SK-N-SH (cell line): Measurements from ENCODE around the gene PCYT1A. TPM values are rescaled to one million over a fixed set of nuclear protein-coding genes. Genes with fewer than 3 reads are reported as not detected.

Source experiments
- CTCF ChIA-PET: fragments of 300-600, 350-600 bp; formaldehyde crosslinking; extraction: SDS; loops from one replicate; lab custom pipeline; 2021; lab: Yijun Ruan, JAX
- POLR2A ChIA-PET: fragments of 350-600 bp; sonication (Branson Sonifier 250); formaldehyde crosslinking; extraction: SDS; loops from one replicate; lab custom pipeline; 2020; ENCODE audit warnings: antibody characterized with exemption, inconsistent platforms; lab: Yijun Ruan, JAX
- DNase-seq: peaks from one replicate; pipeline ENCODE4 v3.0.0; 2012
- H2AFZ ChIP-seq: fragments of 200-600 bp; sonication (generic); 2 replicates; pipeline ENCODE4 v1.8.1; 2016; ENCODE audit warnings: antibody characterized with exemption, mild to moderate bottlenecking, low read depth
- H3F3A ChIP-seq: fragments of 200-600 bp; sonication (generic); replicated peaks from 2 replicates; pipeline ENCODE3; 2016; ENCODE audit warnings: antibody characterized with exemption, mild to moderate bottlenecking; ENCODE audit not compliant: insufficient read depth
- H3K27ac ChIP-seq, 2 experiments: fragments of 200-500 bp in 1 of 2; fragments of 200-600 bp in 1 of 2; sonication (Bioruptor generic) in 1 of 2; sonication (generic), shearing (Covaris generic) in 1 of 2; 2 replicates each; pipeline versions ENCODE4 v1.5.1 to v1.6.1; 2014 to 2016; ENCODE audit warnings: low read depth in 2 of 2, inconsistent platforms in 1 of 2, low read length in 1 of 2, mild to moderate bottlenecking in 1 of 2, mixed read lengths in 1 of 2
- H3K27me3 ChIP-seq: fragments of 200-600 bp; sonication (generic), shearing (Covaris generic); 2 replicates; pipeline ENCODE4 v1.6.1; 2016; ENCODE audit warnings: mixed run types; ENCODE audit not compliant: insufficient read depth
- H3K36me3 ChIP-seq, 2 experiments: fragments of 200-500 bp in 1 of 2; fragments of 200-600 bp in 1 of 2; sonication (Bioruptor generic) in 1 of 2; sonication (generic) in 1 of 2; replicated peaks in 1 of 2; 2 replicates each; pipeline versions ENCODE3 to v1.5.1; 2014 to 2016; ENCODE audit warnings: low read length in 1 of 2, mild to moderate bottlenecking in 1 of 2; ENCODE audit not compliant: insufficient read depth in 2 of 2, control insufficient read depth in 1 of 2
- H3K4me1 ChIP-seq, 2 experiments: fragments of 200-500 bp in 1 of 2; fragments of 200-600 bp in 1 of 2; sonication (Bioruptor generic) in 1 of 2; sonication (generic), shearing (Covaris generic) in 1 of 2; 2 replicates each; pipeline versions ENCODE4 v1.5.1 to v1.6.1; 2014 to 2016; ENCODE audit warnings: low read depth in 1 of 2, low read length in 1 of 2, mixed run types in 1 of 2; ENCODE audit not compliant: insufficient read depth in 2 of 2, control insufficient read depth in 1 of 2
- H3K4me2 ChIP-seq: fragments of 200-600 bp; sonication (generic), shearing (Covaris generic); 2 replicates; pipeline ENCODE4 v1.6.1; 2017; ENCODE audit warnings: mixed run types
- H3K4me3 ChIP-seq, 2 experiments: fragments of 200-500 bp in 1 of 2; fragments of 200-600 bp in 1 of 2; sonication (Bioruptor generic) in 1 of 2; sonication (generic), shearing (Covaris generic) in 1 of 2; 2 replicates each; pipeline versions ENCODE4 v1.5.1 to v1.8.1; 2014 to 2016; ENCODE audit warnings: low read depth in 2 of 2, inconsistent platforms in 1 of 2, low read length in 1 of 2, mild to moderate bottlenecking in 1 of 2, mixed read lengths in 1 of 2, moderate library complexity in 1 of 2
- H3K79me2 ChIP-seq: fragments of 200-600 bp; sonication (generic); 2 replicates; pipeline ENCODE4 v1.8.1; 2017; ENCODE audit warnings: mild to moderate bottlenecking; ENCODE audit not compliant: insufficient read depth
- H3K9ac ChIP-seq: fragments of 200-600 bp; sonication (generic); 2 replicates; pipeline ENCODE4 v1.6.1; 2017; ENCODE audit warnings: mixed run types
- H3K9me2 ChIP-seq: fragments of 200-600 bp; sonication (generic); 2 replicates; pipeline ENCODE4 v1.6.1; 2017; ENCODE audit warnings: mixed run types
- H3K9me3 ChIP-seq: fragments of 200-600 bp; sonication (generic); 2 replicates; pipeline ENCODE4 v1.6.1; 2017; ENCODE audit warnings: mixed run types, mild to moderate bottlenecking, moderate library complexity
- H4K20me1 ChIP-seq: fragments of 200-600 bp; sonication (generic); 2 replicates; pipeline ENCODE4 v1.6.1; 2017; ENCODE audit warnings: mild to moderate bottlenecking, mixed run types; ENCODE audit not compliant: insufficient read depth
- CHD2 ChIP-seq: fragments of 150-350 bp; IDR thresholded peaks from 2 replicates; pipeline ENCODE4 v1.6.1; 2018; ENCODE audit warnings: low read length; ENCODE audit not compliant: partially characterized antibody
- ELF1 ChIP-seq: IDR thresholded peaks from 2 replicates; pipeline ENCODE4 v1.4.0; 2012
- EP300 ChIP-seq, 2 experiments: IDR thresholded peaks; 2 replicates each; pipeline versions ENCODE4 v1.4.0 to v1.6.1; 2012; ENCODE audit warnings: borderline replicate concordance in 1 of 2, low read depth in 1 of 2, low read length in 1 of 2
- EZH2phosphoT487 ChIP-seq: fragments of 200-600 bp; sonication (generic); IDR thresholded peaks from 2 replicates; pipeline ENCODE4 v1.6.1; 2017; ENCODE audit warnings: low read depth, mixed run types, mild to moderate bottlenecking, antibody characterized with exemption, moderate library complexity, borderline replicate concordance
- FOSL2 ChIP-seq: IDR thresholded peaks from 2 replicates; pipeline ENCODE4 v1.4.0; 2012; ENCODE audit warnings: low read depth, mild to moderate bottlenecking, moderate library complexity, borderline replicate concordance
- FOXJ3 ChIP-seq: sonication (generic); formaldehyde crosslinking; IDR thresholded peaks from 2 replicates; pipeline ENCODE4 v1.5.1; 2020; ENCODE audit warnings: mild to moderate bottlenecking, missing genetic modification reagents
- GABPA ChIP-seq: IDR thresholded peaks from 2 replicates; pipeline ENCODE4 v1.4.0; 2012; ENCODE audit warnings: low read depth, mild to moderate bottlenecking
- GATA2 ChIP-seq: sonication (generic); formaldehyde crosslinking; IDR thresholded peaks from 2 replicates; pipeline ENCODE4 v1.5.0; 2020; ENCODE audit warnings: mild to moderate bottlenecking, missing genetic modification reagents
- JUND ChIP-seq: IDR thresholded peaks from 2 replicates; pipeline ENCODE4 v1.4.0; 2012
- MXI1 ChIP-seq: IDR thresholded peaks from 2 replicates; pipeline ENCODE4 v1.6.1; 2012; ENCODE audit warnings: mild to moderate bottlenecking, low read depth, low read length, improper control_type of control experiment
- NRF1 ChIP-seq: IDR thresholded peaks from 2 replicates; pipeline ENCODE4 v1.6.1; 2012; ENCODE audit warnings: low read depth, mild to moderate bottlenecking, low read length
- POLR2AphosphoS5 ChIP-seq: IDR thresholded peaks from 2 replicates; pipeline ENCODE4 v1.6.1; 2012; ENCODE audit warnings: low read depth, low read length
- RAD21 ChIP-seq: IDR thresholded peaks from 2 replicates; pipeline ENCODE4 v1.6.1; 2012; ENCODE audit warnings: mild to moderate bottlenecking, low read length
- RFX5 ChIP-seq: IDR thresholded peaks from 2 replicates; pipeline ENCODE4 v1.6.1; 2012; ENCODE audit warnings: mild to moderate bottlenecking, improper control_type of control experiment, low read length
- SIN3A ChIP-seq: IDR thresholded peaks from 2 replicates; pipeline ENCODE4 v1.6.1; 2012; ENCODE audit warnings: low read depth, mild to moderate bottlenecking, low read length, moderate library complexity, borderline replicate concordance
- SMC3 ChIP-seq: IDR thresholded peaks from 2 replicates; pipeline ENCODE4 v1.6.1; 2012; ENCODE audit warnings: low read depth, low read length, improper control_type of control experiment
- TCF12 ChIP-seq: IDR thresholded peaks from 2 replicates; pipeline ENCODE4 v1.4.0; 2012
- YY1 ChIP-seq: IDR thresholded peaks from 2 replicates; pipeline ENCODE4 v1.4.0; 2012; ENCODE audit warnings: low read depth, mild to moderate bottlenecking
- WGBS: methylation state at CpG from one replicate; pipeline ENCODE4 v1.1.6; 2017; ENCODE audit warnings: low lambda C conversion rate; 5-methylcytosine and 5-hydroxymethylcytosine counted together
- polyA plus RNA-seq, 3 experiments: library from polyadenylated mRNA; depleted of rRNA; stranded (reverse); fragments of >200 nt; gene quantifications; 2 replicates each; pipeline ENCODE4 v1.2.3, GENCODE V29; 2012
- TF ChIP-seq, protein P1 (sequence below): IDR thresholded peaks from 2 replicates; pipeline ENCODE4 v1.4.0; 2012; ENCODE audit warnings: low read depth, borderline replicate concordance
- TF ChIP-seq, protein P2 (sequence below): IDR thresholded peaks from 2 replicates; pipeline ENCODE4; 2012
- TF ChIP-seq, protein P3 (sequence below): fragments of 200-600 bp; sonication (generic); IDR thresholded peaks from 2 replicates; pipeline ENCODE4 v1.6.1; 2017; ENCODE audit warnings: antibody characterized with exemption, mild to moderate bottlenecking, moderate library complexity

PCYT1A gene
- polyA plus RNA-seq, 1 of the 3 experiments (the other 2 are of a cell fraction), result 45.9 TPM

DNA sequence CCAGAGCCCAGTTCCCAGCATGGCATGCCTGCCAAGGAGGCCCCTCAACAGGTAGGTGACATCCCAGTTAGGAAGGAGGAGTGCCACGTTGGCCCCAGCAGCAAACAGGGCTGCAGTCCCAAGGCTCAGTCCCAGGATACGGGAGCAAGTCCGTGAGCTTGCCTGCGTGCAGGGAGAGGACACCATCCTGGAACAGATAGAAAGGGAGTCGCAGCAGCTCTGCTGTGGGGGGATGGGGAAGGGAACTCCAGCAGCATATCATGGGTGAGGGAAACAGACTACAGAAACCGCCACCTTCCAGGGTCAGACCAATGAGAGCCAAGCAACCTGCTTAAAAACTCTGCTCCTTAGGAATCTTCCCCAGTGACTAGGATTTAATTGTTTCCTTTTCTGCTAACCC lies 39.9 kb upstream of the PCYT1A start:
- POLR2A ChIA-PET, result no interaction called here
- no peak for DNase-seq
- Histone ChIP-seq H3K4me1 (no peaks in the 10 kb centered on the region), H3K4me2 (no peak overlapping the region), H3K9me2 (no peaks in the 10 kb centered on the region), H3K79me2 (no peaks in the 10 kb centered on the region), H3K27me3 (no peaks in the 10 kb centered on the region), H3F3A (no peaks in the 10 kb centered on the region), H3K9me3 (no peaks in the 10 kb centered on the region), H3K27ac (no peak overlapping the region), H3K36me3 (no peaks in the 10 kb centered on the region), H2AFZ (no peak overlapping the region), H3K9ac (no peak overlapping the region), H4K20me1 (no peaks in the 10 kb centered on the region), H3K4me3 (no peak overlapping the region)
- CTCF ChIA-PET, result no interaction called here
- TF ChIP-seq SIN3A (no peak), POLR2AphosphoS5 (no peak), RAD21 (no peak), SMC3 (no peak), FOSL2 (no peak), RFX5 (no peak), NRF1 (no peak)
- WGBS, result 91% methylated on average over 4 of the region's 6 CpGs

DNA sequence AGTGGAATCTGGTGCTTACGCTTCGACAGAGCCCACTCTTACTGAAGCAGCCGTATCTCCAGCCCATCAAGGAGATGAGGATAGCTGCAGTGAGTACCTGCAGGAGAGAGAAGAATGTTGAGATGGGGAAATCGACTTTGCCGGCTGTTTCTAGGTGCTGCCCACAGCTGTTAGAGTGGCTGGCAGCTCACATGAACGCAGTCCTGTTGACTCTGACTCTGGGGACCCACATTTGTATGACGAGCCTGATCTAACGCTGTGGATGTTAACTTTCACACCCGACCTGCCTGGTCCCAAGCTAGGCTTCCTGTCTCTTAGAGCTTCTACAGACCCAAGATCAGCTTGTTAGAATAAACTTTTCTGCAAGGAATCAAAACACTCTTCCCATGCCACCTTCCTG lies 39.4 kb upstream of the PCYT1A start:
- Histone ChIP-seq H4K20me1 (no peaks in the 10 kb centered on the region), H3K4me2 (no peak overlapping the region), H3K4me3 (no peak overlapping the region), H2AFZ (no peak overlapping the region), H3F3A (no peaks in the 10 kb centered on the region), H3K27ac (no peak overlapping the region), H3K4me1 (no peaks in the 10 kb centered on the region), H3K9me2 (no peaks in the 10 kb centered on the region), H3K79me2 (no peaks in the 10 kb centered on the region), H3K9ac (no peak overlapping the region), H3K36me3 (no peaks in the 10 kb centered on the region), H3K27me3 (no peaks in the 10 kb centered on the region), H3K9me3 (no peaks in the 10 kb centered on the region)
- DNase-seq, result no peak
- ChIA-PET POLR2A (no interaction called here), CTCF (no interaction called here)
- no peak for TF ChIP-seq YY1
- no peak for TF ChIP-seq SMC3
- no peak for TF ChIP-seq GATA2 (CRISPR knock-in tag)
- TF ChIP-seq TCF12, result no peak
- no peak for TF ChIP-seq CHD2
- no peak for TF ChIP-seq FOSL2
- no peak for TF ChIP-seq MXI1
- no peak for TF ChIP-seq POLR2AphosphoS5
- no peak for TF ChIP-seq EZH2phosphoT487
- TF ChIP-seq SIN3A, result no peak
- TF ChIP-seq ELF1, result no peak
- TF ChIP-seq NRF1, result no peak
- no peak for TF ChIP-seq EP300 (IDR thresholded peaks at IDR 0.05; ENCODE audit: borderline replicate concordance in 1 of 2, low read depth in 1 of 2, low read length in 1 of 2)
- TF ChIP-seq, protein P1, sequence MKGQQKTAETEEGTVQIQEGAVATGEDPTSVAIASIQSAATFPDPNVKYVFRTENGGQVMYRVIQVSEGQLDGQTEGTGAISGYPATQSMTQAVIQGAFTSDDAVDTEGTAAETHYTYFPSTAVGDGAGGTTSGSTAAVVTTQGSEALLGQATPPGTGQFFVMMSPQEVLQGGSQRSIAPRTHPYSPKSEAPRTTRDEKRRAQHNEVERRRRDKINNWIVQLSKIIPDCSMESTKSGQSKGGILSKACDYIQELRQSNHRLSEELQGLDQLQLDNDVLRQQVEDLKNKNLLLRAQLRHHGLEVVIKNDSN, result no peak
- TF ChIP-seq, protein P2, sequence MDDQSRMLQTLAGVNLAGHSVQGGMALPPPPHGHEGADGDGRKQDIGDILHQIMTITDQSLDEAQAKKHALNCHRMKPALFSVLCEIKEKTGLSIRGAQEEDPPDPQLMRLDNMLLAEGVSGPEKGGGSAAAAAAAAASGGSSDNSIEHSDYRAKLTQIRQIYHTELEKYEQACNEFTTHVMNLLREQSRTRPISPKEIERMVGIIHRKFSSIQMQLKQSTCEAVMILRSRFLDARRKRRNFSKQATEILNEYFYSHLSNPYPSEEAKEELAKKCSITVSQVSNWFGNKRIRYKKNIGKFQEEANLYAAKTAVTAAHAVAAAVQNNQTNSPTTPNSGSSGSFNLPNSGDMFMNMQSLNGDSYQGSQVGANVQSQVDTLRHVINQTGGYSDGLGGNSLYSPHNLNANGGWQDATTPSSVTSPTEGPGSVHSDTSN, result no peak
- TF ChIP-seq JUND, result no peak
- no peak for TF ChIP-seq GABPA
- TF ChIP-seq, protein P3, sequence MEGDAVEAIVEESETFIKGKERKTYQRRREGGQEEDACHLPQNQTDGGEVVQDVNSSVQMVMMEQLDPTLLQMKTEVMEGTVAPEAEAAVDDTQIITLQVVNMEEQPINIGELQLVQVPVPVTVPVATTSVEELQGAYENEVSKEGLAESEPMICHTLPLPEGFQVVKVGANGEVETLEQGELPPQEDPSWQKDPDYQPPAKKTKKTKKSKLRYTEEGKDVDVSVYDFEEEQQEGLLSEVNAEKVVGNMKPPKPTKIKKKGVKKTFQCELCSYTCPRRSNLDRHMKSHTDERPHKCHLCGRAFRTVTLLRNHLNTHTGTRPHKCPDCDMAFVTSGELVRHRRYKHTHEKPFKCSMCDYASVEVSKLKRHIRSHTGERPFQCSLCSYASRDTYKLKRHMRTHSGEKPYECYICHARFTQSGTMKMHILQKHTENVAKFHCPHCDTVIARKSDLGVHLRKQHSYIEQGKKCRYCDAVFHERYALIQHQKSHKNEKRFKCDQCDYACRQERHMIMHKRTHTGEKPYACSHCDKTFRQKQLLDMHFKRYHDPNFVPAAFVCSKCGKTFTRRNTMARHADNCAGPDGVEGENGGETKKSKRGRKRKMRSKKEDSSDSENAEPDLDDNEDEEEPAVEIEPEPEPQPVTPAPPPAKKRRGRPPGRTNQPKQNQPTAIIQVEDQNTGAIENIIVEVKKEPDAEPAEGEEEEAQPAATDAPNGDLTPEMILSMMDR, result no peak
- TF ChIP-seq FOXJ3 (CRISPR knock-in tag), result no peak
- 86% methylated on average over 7 of the region's 9 CpGs for WGBS
